ENCODE results near the gene HLA-F. TPM values are rescaled to one million over a fixed set of nuclear protein-coding genes. Genes with fewer than 3 reads are reported as not detected.

The HLA-F gene
- total and polyA plus RNA-seq, 7 donors = 12.0 to 26.5 (median 17.0) TPM

DNA sequence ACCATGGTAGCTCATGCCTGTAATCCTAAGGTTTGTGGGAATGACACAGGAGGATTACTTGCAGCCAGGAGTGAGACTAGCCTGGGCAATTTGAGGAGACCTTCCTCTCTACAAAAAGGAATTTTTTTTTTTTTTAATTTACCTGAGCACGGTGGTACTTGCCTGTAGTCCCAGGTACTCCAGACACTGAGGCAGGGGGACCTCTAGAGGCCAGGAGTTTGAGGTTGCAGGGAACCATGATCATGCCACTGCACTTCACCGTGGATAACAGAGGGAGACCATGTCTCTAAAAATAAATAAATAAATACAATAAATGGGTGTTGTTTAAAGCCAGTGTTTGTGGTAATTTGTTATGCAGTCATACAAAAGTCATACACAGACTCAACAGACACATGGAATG, 2.4 kb upstream of the HLA-F start:
- H3K36me3 ChIP-seq (ENCODE audit: insufficient read depth in 1 of 2, low read depth in 1 of 2) = no peaks in the 10 kb centered on the region
- no peaks in the 10 kb centered on the region for H3K4me1 ChIP-seq
- no peak overlapping the region for H3K4me3 ChIP-seq
- 26 to 48% (median 31%) methylated on average over 2 of the region's 2 CpGs for WGBS, 3 donors
- DNase-seq (no peak), ATAC-seq (no peak)
- peaks cover 0 to 29% (median 9%) of the 10 kb centered on the region in 3 donors for H3K27me3 ChIP-seq (ENCODE audit: insufficient read depth in 3 of 3, low read length in 2 of 3)
- intact Hi-C loops (cut with DNase I) = no loop called here
- H3K9me3 ChIP-seq = no peaks in the 10 kb centered on the region
- H3K27ac ChIP-seq = no peak overlapping the region
- TF ChIP-seq, protein P1, sequence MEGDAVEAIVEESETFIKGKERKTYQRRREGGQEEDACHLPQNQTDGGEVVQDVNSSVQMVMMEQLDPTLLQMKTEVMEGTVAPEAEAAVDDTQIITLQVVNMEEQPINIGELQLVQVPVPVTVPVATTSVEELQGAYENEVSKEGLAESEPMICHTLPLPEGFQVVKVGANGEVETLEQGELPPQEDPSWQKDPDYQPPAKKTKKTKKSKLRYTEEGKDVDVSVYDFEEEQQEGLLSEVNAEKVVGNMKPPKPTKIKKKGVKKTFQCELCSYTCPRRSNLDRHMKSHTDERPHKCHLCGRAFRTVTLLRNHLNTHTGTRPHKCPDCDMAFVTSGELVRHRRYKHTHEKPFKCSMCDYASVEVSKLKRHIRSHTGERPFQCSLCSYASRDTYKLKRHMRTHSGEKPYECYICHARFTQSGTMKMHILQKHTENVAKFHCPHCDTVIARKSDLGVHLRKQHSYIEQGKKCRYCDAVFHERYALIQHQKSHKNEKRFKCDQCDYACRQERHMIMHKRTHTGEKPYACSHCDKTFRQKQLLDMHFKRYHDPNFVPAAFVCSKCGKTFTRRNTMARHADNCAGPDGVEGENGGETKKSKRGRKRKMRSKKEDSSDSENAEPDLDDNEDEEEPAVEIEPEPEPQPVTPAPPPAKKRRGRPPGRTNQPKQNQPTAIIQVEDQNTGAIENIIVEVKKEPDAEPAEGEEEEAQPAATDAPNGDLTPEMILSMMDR (IDR thresholded peaks at IDR 0.05) = no peak

DNA sequence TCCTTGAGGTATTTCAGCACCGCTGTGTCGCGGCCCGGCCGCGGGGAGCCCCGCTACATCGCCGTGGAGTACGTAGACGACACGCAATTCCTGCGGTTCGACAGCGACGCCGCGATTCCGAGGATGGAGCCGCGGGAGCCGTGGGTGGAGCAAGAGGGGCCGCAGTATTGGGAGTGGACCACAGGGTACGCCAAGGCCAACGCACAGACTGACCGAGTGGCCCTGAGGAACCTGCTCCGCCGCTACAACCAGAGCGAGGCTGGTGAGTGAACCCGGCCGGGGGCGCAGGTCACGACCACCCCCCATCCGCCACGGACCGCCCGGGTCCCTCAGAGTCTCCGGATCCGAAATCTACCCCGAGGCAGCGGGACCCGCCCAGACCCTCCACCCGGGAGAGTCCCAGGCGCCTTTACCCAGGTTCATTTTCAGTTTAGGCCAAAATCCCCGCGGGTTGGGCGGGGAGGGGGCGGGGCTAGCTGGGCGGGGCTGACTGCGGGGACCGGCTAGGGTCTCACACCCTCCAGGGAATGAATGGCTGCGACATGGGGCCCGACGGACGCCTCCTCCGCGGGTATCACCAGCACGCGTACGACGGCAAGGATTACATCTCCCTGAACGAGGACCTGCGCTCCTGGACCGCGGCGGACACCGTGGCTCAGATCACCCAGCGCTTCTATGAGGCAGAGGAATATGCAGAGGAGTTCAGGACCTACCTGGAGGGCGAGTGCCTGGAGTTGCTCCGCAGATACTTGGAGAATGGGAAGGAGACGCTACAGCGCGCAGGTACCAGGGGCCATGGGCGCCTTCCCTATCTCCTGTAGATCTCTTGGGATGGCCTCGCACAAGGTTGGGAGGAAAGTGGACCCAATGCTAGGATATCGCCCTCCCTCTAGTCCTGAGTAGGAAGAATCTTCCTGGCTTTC, 693 bp downstream of the HLA-F start:
- Histone ChIP-seq H3K4me3 (peak overlapping the region; percentile 82), H3K4me1 (no peaks in the 10 kb centered on the region), H3K9me3 (no peaks in the 10 kb centered on the region), H3K27ac (peak overlapping the region; percentile 79), H3K27me3 (ENCODE audit: insufficient read depth in 3 of 3, low read length in 2 of 3) (peaks cover 0 to 29% (median 9%) of the 10 kb centered on the region in 3 donors), H3K36me3 (ENCODE audit: insufficient read depth in 1 of 2, low read depth in 1 of 2) (peaks cover 0 to 3% of the 10 kb centered on the region in 2 donors)
- WGBS, 3 donors = 5 to 8% (median 5%) methylated on average over 69 to 76 of the region's 76 CpGs
- intact Hi-C loops (cut with DNase I) = no loop called here
- TF ChIP-seq, protein P1 (IDR thresholded peaks at IDR 0.05) = no peak
- DNase-seq (peak; percentile 37 to 58), ATAC-seq (peak; percentile 43 to 63 (median 46))

DNA sequence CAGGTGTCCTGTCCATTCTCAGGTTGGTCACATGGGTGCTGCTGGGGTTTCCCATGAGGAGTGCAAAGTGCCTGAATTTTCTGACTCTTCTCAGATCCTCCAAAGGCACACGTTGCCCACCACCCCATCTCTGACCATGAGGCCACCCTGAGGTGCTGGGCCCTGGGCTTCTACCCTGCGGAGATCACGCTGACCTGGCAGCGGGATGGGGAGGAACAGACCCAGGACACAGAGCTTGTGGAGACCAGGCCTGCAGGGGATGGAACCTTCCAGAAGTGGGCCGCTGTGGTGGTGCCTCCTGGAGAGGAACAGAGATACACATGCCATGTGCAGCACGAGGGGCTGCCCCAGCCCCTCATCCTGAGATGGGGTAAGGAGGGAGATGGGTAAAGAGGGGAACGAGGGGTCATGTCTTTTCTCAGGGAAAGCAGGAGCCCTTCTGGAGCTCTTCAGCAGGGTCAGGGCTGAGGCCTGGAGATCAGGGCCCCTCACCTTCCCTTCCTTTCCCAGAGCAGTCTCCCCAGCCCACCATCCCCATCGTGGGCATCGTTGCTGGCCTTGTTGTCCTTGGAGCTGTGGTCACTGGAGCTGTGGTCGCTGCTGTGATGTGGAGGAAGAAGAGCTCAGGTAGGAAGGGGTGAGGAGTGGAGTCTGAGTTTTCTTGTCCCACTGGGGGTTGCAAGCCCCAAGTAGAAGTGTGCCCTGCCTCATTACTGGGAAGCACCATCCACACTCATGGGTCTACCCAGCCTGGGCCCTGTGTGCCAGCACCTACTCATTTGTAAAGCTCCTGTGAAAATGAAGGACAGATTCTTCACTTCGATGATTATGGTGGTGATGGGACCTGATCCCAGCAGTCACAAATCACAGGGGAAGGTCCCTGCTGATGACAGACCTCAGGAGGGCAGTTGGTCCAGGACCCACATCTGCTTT, 2.0 kb downstream of the HLA-F start:
- Histone ChIP-seq H3K4me1 (no peaks in the 10 kb centered on the region), H3K9me3 (no peaks in the 10 kb centered on the region), H3K27me3 (ENCODE audit: insufficient read depth in 3 of 3, low read length in 2 of 3) (peaks cover 0 to 29% (median 9%) of the 10 kb centered on the region in 3 donors), H3K4me3 (peak overlapping the region; percentile 82), H3K36me3 (ENCODE audit: insufficient read depth in 1 of 2, low read depth in 1 of 2) (peaks cover 0 to 3% of the 10 kb centered on the region in 2 donors), H3K27ac (no peak overlapping the region)
- 80 to 92% (median 86%) methylated on average over 11 of the region's 11 CpGs for WGBS, 3 donors
- intact Hi-C loops (cut with DNase I) = no loop called here
- DNase-seq (no peak), ATAC-seq (no peak)
- TF ChIP-seq, protein P1 (IDR thresholded peaks at IDR 0.05) = no peak

DNA sequence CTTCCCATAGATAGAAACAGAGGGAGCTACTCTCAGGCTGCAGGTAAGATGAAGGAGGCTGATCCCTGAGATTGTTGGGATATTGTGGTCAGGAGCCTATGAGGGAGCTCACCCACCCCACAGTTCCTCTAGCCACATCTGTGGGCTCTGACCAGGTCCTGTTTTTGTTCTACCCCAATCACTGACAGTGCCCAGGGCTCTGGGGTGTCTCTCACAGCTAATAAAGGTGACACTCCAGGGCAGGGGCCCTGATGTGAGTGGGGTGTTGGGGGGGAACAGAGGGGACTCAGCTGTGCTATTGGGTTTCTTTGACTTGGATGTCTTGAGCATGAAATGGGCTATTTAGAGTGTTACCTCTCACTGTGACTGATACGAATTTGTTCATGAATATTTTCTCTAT, 2.8 kb downstream of the HLA-F start:
- intact Hi-C loops (cut with DNase I) = no loop called here
- ATAC-seq (no peak), DNase-seq (no peak)
- Histone ChIP-seq H3K27me3 (ENCODE audit: insufficient read depth in 3 of 3, low read length in 2 of 3) (peaks cover 0 to 24% (median 9%) of the 10 kb centered on the region in 3 donors), H3K36me3 (ENCODE audit: insufficient read depth in 1 of 2, low read depth in 1 of 2) (peaks cover 0 to 3% of the 10 kb centered on the region in 2 donors), H3K27ac (no peak overlapping the region), H3K4me1 (no peaks in the 10 kb centered on the region), H3K4me3 (peak overlapping the region; percentile 10), H3K9me3 (no peaks in the 10 kb centered on the region)
- TF ChIP-seq, protein P1 (IDR thresholded peaks at IDR 0.05) = no peak
- 69 to 82% (median 70%) methylated on average over 1 of the region's 1 CpG for WGBS, 3 donors

Data from psoas muscle (tissue), 8 donors.